GM13976 (cell line): ENCODE results near the gene NAV1.
"Not testable (repeated sequence)": the region's sequence is repeated elsewhere in the genome, so short reads cannot be mapped to it uniquely, and the experiment has no call there.

Experiments used
- DNase-seq: peaks from one replicate; pipeline ENCODE4 v3.0.0; 2012; ENCODE audit warnings: low spot score
- CTCF ChIP-seq: IDR thresholded peaks from 2 replicates; pipeline ENCODE4 v1.5.1; 2012; ENCODE audit warnings: borderline replicate concordance, mild to moderate bottlenecking; ENCODE audit not compliant: insufficient read depth; ENCODE audit errors: extremely low read depth, missing control alignments, control extremely low read depth
- in situ Hi-C: fragments of 300-500 bp; cut with MboI; formaldehyde crosslinking; loops from one replicate; pipeline ENCODE4 v1.12.0; 2022; ENCODE audit warnings: low sequenced_read_pairs, mixed read lengths, inconsistent platforms; ENCODE audit not compliant: unreplicated experiment

NAV1 gene

GRCh38 chr1:201538612-201539551 is at the start of gene NAV1:
Gene NAV1, plus strand, starts transcription at chr1:201539127. Its CDS starts 83,758 bp downstream, at chr1:201622885.
- no peak for DNase-seq
- in situ Hi-C loops = no loop called here
- TF ChIP-seq CTCF = no peak

- in situ Hi-C loops = no loop called here
- TF ChIP-seq CTCF = no peak
- DNase-seq = no peak
These were observed 49.2 kb upstream of the NAV1 start for GRCh38 chr1:201489643-201490261.

GRCh38 chr1:201490708-201491131 is 48.2 kb upstream of the NAV1 start:
- no peak for DNase-seq
- in situ Hi-C loops = no loop called here
- no peak for TF ChIP-seq CTCF

- in situ Hi-C loops = no loop called here
- TF ChIP-seq CTCF = no peak
- no peak for DNase-seq
These were observed 46.9 kb upstream of the NAV1 start for GRCh38 chr1:201491896-201492511.

- DNase-seq, in situ Hi-C loops: not testable (repeated sequence)
These were observed 45.8 kb upstream of the NAV1 start for GRCh38 chr1:201493026-201493656.

GRCh38 chr1:201493757-201494617 is 44.9 kb upstream of the NAV1 start:
- TF ChIP-seq CTCF = no peak
- no peak for DNase-seq
- in situ Hi-C loops = no loop called here
